NCI-H774 (cell line): ENCODE measurements around the gene CYP27A1.

Experiments
- DNase-seq: peaks from one replicate; lab custom pipeline; 2025; lab: John Stamatoyannopoulos, UW

CYP27A1 gene

DNA sequence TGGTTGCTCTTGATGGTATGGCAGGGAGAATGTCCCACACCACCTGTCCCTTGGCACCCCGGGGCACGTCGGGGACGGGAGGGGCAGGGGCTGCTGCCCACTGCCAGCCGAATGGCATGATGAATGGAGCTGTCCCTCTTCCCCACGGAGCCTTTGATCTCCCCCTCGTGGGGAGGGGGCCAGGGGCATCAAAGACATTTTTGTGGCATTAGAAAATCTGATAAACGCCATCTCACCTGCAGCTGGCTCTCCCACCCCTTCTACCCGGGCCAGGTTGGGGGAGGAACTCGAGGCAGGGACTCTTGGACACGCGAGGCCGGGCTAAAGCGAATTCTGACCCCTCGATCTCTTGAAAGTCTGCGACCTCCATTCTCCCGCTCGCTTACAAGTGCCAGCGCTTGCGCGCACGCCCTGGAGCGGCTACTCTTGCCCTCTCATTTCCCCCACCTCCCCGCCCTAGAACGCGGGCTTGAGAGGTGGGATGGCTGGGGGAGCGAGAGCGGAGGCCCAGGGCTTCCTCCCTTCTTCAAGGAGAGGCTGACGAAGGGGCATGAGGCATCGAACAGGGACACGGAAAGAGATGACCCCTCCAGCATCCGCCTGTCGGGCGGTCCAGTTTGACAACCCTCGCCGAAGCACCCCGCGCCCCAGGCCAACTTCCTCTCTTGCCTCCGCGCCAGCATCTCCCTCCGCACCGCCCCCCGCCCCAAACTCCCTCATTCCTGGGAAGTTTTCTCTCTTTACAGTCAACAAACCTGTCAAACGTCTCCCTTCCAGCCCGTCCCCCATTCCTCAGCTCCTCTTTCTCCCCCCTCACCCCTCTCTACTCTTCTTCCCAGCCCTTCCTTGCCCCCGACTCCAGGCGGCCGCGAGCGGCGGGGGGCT, 77.0 kb downstream of the CYP27A1 start:
- DNase-seq = no peak

DNA sequence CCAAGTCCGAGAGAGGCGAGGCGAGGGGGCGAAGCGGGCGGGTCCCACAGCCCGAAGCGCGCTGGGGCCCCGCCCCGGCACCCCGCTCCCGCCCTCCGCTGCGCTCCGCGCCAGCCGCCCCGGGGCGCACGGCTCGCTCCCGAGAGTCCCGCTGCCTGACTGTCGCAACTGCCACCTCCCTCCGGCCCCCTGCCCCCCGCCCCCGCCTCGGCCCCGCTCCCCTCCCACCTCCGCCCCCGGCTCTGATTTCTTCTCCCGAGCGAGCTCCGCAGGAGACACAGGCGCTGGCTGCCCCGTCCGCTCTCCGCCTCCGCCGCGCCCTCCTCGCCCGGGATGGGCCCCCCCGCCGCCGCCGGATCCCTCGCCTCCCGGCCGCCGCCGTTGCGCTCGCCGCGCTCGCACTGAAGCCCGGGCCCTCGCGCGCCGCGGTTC, 77.6 kb downstream of the CYP27A1 start, which contains the start of gene WNT6:
TSS of gene WNT6 (plus strand) at position 250 of the 432 bp plus-strand sequence. CDS start 233 bp downstream, outside the sequence.
- no peak for DNase-seq

DNA sequence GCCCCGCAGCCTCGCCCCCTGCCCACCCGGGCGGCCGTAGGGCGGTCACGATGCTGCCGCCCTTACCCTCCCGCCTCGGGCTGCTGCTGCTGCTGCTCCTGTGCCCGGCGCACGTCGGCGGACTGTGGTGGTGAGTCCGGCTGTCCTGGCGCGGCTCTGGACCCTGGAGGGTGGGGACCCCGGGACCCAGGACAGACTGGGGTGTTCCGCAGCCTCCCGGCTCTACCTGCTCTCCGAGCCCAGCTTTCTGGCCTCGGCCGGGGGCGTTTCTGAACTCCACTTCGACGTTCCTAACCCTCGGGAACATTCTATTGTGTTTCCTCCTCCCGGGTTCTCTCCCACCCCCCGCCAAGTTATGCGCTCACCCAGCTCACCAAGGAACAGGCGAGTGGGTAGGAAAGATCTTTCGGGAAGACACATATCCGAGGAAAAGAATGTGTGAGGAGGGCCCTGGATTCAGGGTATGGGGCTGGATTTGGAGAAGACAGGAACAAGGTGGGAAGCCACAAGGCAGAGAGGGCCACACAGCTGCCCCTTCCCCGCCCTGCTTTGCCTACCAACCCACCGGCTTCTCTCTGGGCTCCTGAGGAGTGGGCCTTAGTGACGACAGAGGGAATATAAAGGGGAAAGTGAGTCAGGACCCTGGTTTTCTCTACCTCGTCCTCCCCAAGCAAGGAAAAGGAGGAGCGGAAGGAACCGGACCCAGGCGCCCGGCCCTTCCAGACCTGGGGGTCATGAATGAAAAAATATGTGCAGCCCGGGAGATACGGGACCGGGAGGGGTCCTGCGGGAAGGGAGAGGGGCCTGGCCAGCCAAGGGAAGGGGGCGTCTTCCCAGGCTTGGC, 78.3 kb downstream of the CYP27A1 start:
- no peak for DNase-seq

DNA sequence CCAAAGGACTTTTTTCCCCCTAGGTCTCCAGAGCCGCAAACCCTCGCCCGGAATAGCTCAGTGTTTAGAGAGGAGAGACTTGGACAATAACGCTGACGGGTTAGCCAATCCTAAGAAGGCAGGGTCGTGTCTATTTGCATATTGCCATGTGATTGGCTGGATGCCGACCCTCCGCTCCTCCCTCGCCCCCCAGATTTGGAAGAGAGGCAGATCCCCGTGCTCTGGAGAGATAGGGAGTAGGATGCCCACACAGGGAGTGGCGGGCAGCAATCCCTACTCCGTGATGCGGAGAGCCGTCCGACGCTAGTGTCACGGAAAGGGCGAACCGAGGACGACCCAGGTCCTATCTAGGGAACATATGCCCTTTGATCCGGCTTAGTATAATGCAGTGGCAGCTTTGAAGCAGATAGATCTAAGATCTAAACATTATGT, 79.0 kb downstream of the CYP27A1 start:
- DNase-seq = peak; percentile 60

DNA sequence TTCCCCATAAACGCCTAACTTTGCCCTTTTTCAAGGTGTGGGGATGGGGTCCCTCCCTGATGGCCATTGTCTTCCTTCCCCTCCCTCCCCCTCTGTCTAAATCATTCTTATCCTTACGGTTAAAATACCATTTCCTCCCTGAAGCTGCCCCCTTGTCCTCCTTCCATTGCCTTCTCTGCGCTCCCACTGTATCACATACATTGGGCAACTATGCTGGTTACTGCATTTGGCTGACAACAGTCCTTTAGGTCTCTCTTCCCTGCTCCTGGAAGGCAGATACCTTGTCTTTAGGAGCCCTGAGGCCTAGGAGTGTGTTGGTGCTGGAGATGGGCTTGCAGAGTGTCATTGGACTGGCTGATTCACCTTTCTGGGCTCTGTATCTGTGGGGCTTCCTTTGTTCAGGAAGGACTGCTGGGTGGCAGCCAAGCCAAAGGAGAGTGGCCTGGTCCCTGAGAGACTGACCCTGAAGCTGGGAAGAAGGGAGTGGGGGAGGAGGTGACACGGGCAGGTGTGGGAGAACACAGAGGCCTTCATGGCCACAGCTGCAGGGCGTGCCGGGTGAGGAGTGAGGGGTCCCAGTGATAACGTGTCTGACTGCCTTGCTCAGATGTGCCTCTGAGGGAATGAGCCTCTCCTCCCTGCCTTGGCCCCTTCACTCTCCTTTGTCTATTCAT, 79.8 kb downstream of the CYP27A1 start:
- no peak for DNase-seq

DNA sequence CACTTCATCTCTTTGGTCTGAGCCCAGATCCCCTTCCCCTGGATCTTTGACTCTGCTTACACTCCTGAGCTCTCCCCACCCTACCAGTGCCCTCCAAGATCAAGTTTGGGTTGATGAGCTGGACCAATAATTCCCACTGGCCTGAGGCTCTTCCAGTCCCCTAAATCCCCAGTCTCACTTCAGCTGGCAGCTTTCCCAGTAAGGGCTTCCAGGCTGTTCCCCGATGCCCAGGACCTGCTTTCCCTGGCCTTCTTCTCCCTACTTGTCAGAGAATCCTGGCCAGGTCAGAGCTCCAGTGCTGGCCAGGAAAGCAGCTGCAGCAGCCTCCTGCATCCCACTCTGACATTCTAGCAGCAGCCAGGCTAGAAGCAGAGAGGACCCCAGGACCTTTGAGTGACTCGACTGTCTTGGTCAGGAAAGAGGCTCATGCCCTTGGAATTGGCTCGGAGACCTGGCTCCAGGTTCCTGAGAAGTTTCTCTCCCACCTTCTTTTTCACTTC, 81.1 kb downstream of the CYP27A1 start:
- no peak for DNase-seq
